ENCODE results near the gene WASHC2C.
"Not testable (repeated sequence)": the region's sequence is repeated elsewhere in the genome, so short reads cannot be mapped to it uniquely, and the experiment has no call there.

Gene WASHC2C

GRCh38 chr10:45820107-45820830 lies 93.2 kb downstream of the WASHC2C start:
- H3K4me3 ChIP-seq, H3K27ac ChIP-seq: not testable (repeated sequence)

- not testable (repeated sequence) for H3K27ac ChIP-seq, H3K4me3 ChIP-seq
Measured at GRCh38 chr10:45822918-45823317, 95.9 kb downstream of the WASHC2C start.

Data from skin epidermis (tissue), 12 donors.